BJ (cell line): ENCODE results near the gene ZNF592. TPM values are rescaled to one million over a fixed set of nuclear protein-coding genes. Genes with fewer than 3 reads are reported as not detected.

Experiments
- CTCF ChIA-PET: fragments of 350-600 bp; formaldehyde crosslinking; extraction: SDS; loops from one replicate; lab custom pipeline; 2021; ENCODE audit warnings: antibody characterized with exemption, inconsistent platforms; lab: Yijun Ruan, JAX
- POLR2A ChIA-PET: fragments of 300-600 bp; sonication (Branson Sonifier 250); formaldehyde crosslinking; extraction: SDS; loops from one replicate; lab custom pipeline; 2021; ENCODE audit warnings: antibody characterized with exemption; lab: Charles Lee
- DNase-seq: peaks from one replicate; pipeline ENCODE4 v3.0.0-alpha.2; 2011; ENCODE audit warnings: low read depth
- H3K27me3 ChIP-seq: 2 replicates; pipeline ENCODE4 v1.6.0; 2011; ENCODE audit warnings: low read length; ENCODE audit not compliant: control insufficient read depth, insufficient read depth
- H3K36me3 ChIP-seq: 2 replicates; pipeline ENCODE4 v1.5.1; 2011; ENCODE audit warnings: low read length; ENCODE audit not compliant: control insufficient read depth, insufficient read depth
- H3K4me3 ChIP-seq: 2 replicates; pipeline ENCODE4 v1.5.1; 2011; ENCODE audit warnings: low read depth, mild to moderate bottlenecking, control low read depth, low read length
- CTCF ChIP-seq: IDR thresholded peaks from 2 replicates; pipeline ENCODE4 v1.5.1; 2011; ENCODE audit warnings: low read depth, mild to moderate bottlenecking, control low read depth, inconsistent platforms, low read length, moderate library complexity; ENCODE audit not compliant: insufficient read depth
- polyA minus RNA-seq: library from RNA; depleted of rRNA, polyadenylated mRNA; stranded (reverse); fragments of >200 nt; gene quantifications from 2 replicates; pipeline ENCODE4 v1.2.3, GENCODE V29; 2011; rRNA and poly(A)+ RNA removed
- polyA plus RNA-seq: library from polyadenylated mRNA; depleted of rRNA; stranded (reverse); fragments of >200 nt; gene quantifications from 2 replicates; pipeline ENCODE4 v1.2.3, GENCODE V29; 2011; rRNA removed

ZNF592 gene
- polyA plus RNA-seq (6.9 and 11.0 TPM in 2 replicates), polyA minus RNA-seq (11.9 and 12.4 TPM in 2 replicates)

GRCh38 chr15:84748274-84749110 is at the start of gene ZNF592:
ZNF592 (plus strand) TSS chr15:84748592; CDS start chr15:84782676, 34,084 bp downstream.
- CTCF ChIA-PET, result interaction anchor here (1.1 to 1.5 kb wide), 3 partner anchors 14 to 23 kb away, joined by 3 read pairs; no protein-coding TSS in a partner anchor
- no peak for DNase-seq
- Histone ChIP-seq H3K27me3 (no peaks in the 10 kb centered on the region), H3K36me3 (no peaks in the 10 kb centered on the region), H3K4me3 (peak within 1 kb of the TSS; percentile 91)
- TF ChIP-seq CTCF, result no peak
- POLR2A ChIA-PET, result no interaction called here

DNA sequence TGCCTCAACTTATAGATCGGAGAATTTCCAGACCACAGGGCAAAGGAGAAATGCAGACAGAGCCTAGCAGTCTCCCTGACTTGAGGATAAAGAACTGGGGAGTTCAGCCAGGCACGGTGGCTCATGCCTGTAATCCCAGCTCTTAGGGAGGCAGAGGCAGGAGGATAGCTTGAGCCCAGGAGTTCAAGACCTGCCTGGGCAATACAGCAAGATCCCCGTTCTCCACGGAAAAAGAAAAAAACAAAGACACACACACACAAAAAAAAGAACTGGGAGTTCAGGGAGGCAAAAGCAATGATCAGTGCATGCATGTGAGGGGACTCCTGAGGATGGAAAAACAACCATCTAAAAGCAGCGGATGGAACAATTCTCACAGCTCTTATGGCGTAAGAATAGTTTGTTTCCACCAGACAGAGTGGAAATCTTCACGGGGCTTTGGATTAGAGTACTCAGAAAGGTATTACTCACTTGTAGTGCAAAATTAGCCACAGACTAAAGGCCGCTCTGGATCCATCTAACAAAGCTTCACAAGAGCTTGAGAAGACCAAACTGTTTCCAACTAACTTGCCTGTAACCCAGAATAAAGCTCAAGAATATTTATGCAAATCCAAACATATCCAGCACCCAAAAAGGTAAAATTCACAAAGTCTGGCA is 48.7 kb upstream of the ZNF592 start:
- DNase-seq, result no peak
- Histone ChIP-seq H3K4me3 (no peak overlapping the region), H3K27me3 (no peaks in the 10 kb centered on the region), H3K36me3 (no peaks in the 10 kb centered on the region)
- POLR2A ChIA-PET, result no interaction called here
- CTCF ChIA-PET, result no interaction called here
- TF ChIP-seq CTCF, result no peak

DNA sequence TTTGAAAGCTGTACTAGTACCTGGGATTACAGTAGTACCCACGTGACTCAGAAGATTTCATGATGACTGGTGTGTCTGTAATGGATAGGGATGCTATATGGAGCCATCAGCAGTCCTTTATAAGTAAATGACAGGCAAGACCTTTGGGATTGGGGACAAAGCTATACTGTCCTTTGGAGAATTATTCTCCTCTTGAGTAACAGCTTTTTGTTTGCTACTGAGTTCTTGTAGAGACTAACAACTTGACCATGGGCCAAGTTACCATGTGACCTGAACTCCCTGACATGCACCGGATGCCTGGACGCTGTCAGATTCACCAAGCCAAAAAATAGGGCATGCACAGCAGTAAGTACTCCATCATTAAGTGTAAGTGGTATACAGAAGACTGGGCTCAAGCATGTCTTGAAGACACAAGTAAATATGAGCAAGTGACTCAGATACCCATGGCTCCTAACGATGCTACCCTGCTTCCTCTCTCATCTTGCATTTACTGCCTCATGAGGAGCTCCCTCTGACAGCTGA is 45.4 kb upstream of the ZNF592 start:
- CTCF ChIA-PET, result interaction anchor here (0.6 kb wide), 1 partner anchor 381 kb away, joined by 3 read pairs; no protein-coding TSS in a partner anchor
- POLR2A ChIA-PET, result no interaction called here
- no peak for TF ChIP-seq CTCF

DNA sequence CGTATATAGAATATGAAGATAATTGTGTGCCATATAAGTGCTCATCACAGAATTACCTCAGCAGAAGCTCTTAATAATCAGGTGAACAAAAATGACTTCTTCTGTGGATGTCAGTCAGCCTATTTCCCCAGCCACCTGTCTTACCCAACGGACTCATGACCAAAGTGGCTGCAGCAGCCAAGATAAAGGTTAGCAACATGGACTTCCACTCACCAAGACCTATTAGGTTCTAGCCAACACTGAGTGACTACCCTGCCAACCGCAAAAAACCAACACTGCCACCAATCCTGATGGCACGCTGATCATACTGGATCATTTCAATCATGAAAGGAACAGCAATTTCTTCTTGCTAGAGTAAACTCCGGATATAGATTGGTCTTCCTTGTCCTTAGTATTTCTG is 44.6 kb upstream of the ZNF592 start:
- ChIA-PET CTCF (no interaction called here), POLR2A (no interaction called here)
- Histone ChIP-seq H3K27me3 (no peaks in the 10 kb centered on the region), H3K4me3 (no peak overlapping the region), H3K36me3 (no peaks in the 10 kb centered on the region)
- no peak for TF ChIP-seq CTCF
- DNase-seq, result no peak

More for the DNA sequence above, 45.4 kb upstream of the ZNF592 start:
- Histone ChIP-seq H3K36me3 (no peaks in the 10 kb centered on the region), H3K4me3 (no peak overlapping the region), H3K27me3 (no peaks in the 10 kb centered on the region)
- no peak for DNase-seq

DNA sequence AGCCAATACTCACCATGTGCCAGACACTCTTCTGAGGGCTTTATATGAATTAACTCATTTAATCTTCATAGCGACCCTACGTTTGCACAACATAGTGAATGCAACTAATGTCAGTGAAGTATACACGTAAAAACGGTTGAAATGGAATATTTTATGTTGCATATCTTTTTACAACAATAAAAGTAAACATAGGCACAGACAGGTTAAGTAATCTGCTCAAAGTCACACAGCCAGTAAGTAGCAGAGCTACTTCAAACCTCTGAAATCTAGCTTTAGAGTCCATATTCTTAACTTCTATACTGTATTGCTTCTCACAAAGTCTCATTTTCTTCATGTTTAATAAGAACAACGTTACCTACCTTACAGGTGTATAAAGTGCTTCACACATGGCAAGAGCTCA is 34.0 kb upstream of the ZNF592 start:
- ChIA-PET CTCF (interaction anchor here (1.2 to 2.0 kb wide), 2 partner anchors 56 to 59 kb away, joined by 3 to 6 read pairs; partner anchors contain the start of gene NMB), POLR2A (no interaction called here)
- TF ChIP-seq CTCF, result no peak
- no peaks in the 10 kb centered on the region for H3K36me3 ChIP-seq
- H3K27me3 ChIP-seq, result no peaks in the 10 kb centered on the region
- H3K4me3 ChIP-seq, result peak overlapping the region; percentile 69
- DNase-seq, result no peak
